Stimulated activated effector memory CD8-positive, alpha-beta T cell treated with anti-CD3 and anti-CD28 coated beads, Interleukin-12 subunit alpha, Interleukin-12 subunit beta, amount 100 ng/mL, for 72 hours (primary cell): ENCODE measurements around the gene KRTAP12-2.
"Not testable (repeated sequence)": the region's sequence is repeated elsewhere in the genome, so short reads cannot be mapped to it uniquely, and the experiment has no call there.

ENCODE experiments used
- ATAC-seq: fragments of 150-1000 bp; cut with Tn5 transposase; 2 replicates; pipeline ENCODE4 v1.10.0; 2021
- DNase-seq, 2 donors: peaks; one replicate each; pipeline ENCODE4 v3.0.0; 2021 to 2022; ENCODE audit warnings: low spot score in 2 of 2
- H3K27ac Mint-ChIP-seq: one replicate; pipeline ENCODE4 v1.8.0; 2022; ENCODE audit warnings: mild to moderate bottlenecking, mixed read lengths
- H3K36me3 Mint-ChIP-seq: one replicate; pipeline ENCODE4 v1.8.0; 2022; ENCODE audit warnings: mild to moderate bottlenecking, mixed read lengths
- H3K4me1 Mint-ChIP-seq: one replicate; pipeline ENCODE4 v1.8.0; 2022; ENCODE audit warnings: mixed read lengths
- H3K4me3 Mint-ChIP-seq: one replicate; pipeline ENCODE4 v1.8.0; 2022; ENCODE audit warnings: mild to moderate bottlenecking, mixed read lengths
- H3K9me3 Mint-ChIP-seq: one replicate; pipeline ENCODE4 v1.8.0; 2022; ENCODE audit warnings: mixed read lengths

The KRTAP12-2 gene

DNA sequence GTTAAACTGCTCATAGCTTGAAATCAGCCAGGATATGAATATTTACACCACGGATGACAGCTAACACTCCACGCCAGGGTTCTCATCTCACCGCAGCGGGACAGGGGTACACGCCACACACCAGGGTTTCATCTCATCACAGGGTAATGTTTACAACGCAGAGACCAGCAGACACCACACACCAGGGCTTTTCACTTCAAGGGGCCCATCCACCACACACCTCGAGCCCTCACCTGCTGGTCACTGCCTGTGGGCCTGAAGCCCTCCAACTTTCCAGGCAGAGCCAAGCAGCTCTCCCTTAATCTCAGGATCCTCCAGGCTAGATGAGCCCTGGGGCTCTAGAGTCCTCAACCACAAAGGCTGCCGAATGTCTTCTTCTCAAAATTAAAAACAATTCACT is 28.9 kb upstream of the KRTAP12-2 start:
- no peak for ATAC-seq
- Mint-ChIP-seq H3K4me3 (no peak overlapping the region), H3K27ac (no peak overlapping the region), H3K4me1 (peaks cover 44% of the 10 kb centered on the region), H3K9me3 (peaks cover 14% of the 10 kb centered on the region), H3K36me3 (no peaks in the 10 kb centered on the region)
- DNase-seq = no peak

DNA sequence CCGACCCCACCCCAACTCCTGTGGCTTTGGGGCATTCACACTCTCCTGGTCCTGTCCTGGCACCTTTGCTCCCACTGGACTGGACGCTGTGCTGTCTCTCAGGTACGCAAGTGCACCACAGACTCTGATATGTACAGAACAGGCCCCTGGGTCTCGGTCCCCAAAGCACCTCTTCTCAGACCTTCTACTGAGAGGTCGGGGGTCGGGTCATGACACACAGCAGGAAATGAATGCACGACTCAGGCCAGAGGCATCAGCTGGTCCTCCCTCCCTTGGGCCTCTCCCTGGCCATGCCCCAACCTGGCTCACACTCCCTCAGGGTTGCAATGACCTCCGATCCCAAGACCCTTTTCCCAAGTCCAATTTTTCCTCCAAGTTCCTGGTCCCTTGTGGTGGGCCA is 28.5 kb upstream of the KRTAP12-2 start:
- no peak for ATAC-seq
- Mint-ChIP-seq H3K9me3 (peaks cover 14% of the 10 kb centered on the region), H3K27ac (peak overlapping the region; percentile 46), H3K4me1 (peaks cover 44% of the 10 kb centered on the region), H3K36me3 (no peaks in the 10 kb centered on the region), H3K4me3 (no peak overlapping the region)
- peak in 1 of 2 donors; percentile 38 for DNase-seq

DNA sequence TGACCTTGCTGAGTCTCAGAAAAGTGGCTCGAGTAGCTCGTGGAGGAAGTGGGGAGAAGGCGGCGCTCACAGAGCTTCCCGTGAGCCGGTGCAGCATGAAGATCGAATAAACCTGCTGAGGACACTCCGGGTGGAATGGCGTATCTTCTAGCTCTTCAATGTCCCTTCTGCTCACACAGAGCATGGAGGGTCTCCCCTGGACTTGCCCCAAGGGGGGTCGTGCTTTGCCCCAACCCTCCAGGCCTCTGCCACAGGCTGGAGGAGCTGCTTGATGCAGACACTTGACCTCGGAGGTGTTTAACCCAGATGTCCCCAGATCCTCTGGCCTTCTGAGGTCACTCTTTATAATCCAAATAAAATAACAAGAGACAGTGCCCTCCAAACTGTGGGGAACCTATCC is 28.0 kb upstream of the KRTAP12-2 start:
- Mint-ChIP-seq H3K27ac (peak overlapping the region; percentile 46), H3K36me3 (no peaks in the 10 kb centered on the region), H3K4me3 (no peak overlapping the region), H3K4me1 (peaks cover 44% of the 10 kb centered on the region), H3K9me3 (peaks cover 14% of the 10 kb centered on the region)
- ATAC-seq (no peak), DNase-seq (peak in 1 of 2 donors; percentile 45)

DNA sequence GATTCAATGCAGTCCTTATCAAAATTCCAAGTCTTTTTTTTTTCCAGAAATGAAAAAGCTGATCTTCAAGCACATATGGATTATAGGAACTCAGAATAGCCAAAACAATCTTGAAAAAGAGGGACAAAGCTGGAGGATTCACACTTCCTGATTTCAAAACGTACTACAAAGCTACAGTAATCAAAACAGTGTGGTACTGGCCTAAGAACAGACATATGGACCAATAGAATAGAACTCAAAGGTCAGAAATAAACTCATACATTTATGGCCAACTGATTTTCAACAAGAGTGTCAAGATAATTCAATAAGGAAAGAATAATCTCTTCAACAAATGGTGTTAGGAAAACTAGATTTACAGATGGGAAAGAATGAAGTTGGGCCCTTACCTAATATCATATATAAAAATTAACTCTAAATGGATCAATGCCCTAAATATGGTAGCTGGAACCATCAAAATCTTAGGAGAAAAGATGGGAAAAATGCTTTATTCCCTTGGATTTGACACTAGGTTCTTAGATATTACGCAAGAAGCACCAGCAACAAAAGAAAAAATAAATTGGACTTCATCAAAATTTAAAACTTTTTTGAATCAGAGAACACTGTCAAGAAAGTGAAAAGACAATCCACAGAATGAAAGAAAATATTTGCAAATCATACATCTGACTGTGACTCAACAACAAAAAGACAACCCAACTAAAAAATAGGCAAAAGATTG is 26.2 kb upstream of the KRTAP12-2 start:
- DNase-seq (no peak), ATAC-seq (no peak)
- no peak overlapping the region for H3K4me3 Mint-ChIP-seq
- no peak overlapping the region for H3K27ac Mint-ChIP-seq
- H3K36me3 Mint-ChIP-seq = no peaks in the 10 kb centered on the region
- peaks cover 38% of the 10 kb centered on the region for H3K4me1 Mint-ChIP-seq
- H3K9me3 Mint-ChIP-seq = peaks cover 14% of the 10 kb centered on the region

DNA sequence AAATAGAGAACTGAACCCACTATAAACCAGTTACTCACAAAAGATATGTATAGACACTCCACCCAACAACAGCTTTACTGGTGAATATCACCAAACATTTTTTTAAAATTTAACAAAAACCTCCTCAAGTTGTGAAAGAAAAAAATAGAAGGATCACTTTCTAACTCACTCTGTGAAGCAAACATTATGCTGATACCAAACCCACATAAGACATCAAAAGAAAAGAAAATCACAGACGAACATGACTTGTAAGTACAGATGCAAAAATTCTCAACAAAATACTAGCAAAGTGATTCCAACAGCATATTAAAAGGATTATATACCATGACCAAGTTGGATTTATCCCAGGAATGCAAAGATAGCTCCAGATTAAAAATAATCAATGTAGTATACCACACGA is 25.0 kb upstream of the KRTAP12-2 start:
- Mint-ChIP-seq H3K4me3 (no peak overlapping the region), H3K36me3 (no peaks in the 10 kb centered on the region), H3K9me3 (peaks cover 14% of the 10 kb centered on the region), H3K4me1 (peaks cover 30% of the 10 kb centered on the region), H3K27ac (no peak overlapping the region)
- DNase-seq = no peak
- ATAC-seq = no peak

DNA sequence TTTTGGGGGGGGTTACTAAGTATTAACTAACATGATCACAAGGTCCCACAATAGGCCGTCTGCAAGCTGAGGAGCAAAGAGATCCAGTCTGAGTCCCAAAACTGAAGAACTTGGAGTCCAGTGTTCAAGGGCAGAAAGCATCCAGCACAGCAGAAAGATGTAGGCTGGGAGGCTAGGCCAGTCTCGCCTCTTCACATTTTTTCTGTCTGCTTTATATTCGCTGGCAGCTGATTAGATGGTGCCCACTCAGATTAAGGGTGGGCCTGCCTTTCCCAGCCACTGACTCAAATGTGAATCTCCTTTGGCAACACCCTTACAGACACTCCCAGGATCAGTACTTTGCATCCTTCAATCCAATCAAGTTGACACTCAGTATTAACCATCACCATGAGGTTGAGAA is 23.0 kb upstream of the KRTAP12-2 start:
- H3K4me1 Mint-ChIP-seq = peaks cover 22% of the 10 kb centered on the region
- not testable (repeated sequence) for H3K4me3 Mint-ChIP-seq, H3K36me3 Mint-ChIP-seq, H3K27ac Mint-ChIP-seq, ATAC-seq
- peaks cover 14% of the 10 kb centered on the region for H3K9me3 Mint-ChIP-seq
- DNase-seq = peak in 1 of 2 donors; percentile 25

DNA sequence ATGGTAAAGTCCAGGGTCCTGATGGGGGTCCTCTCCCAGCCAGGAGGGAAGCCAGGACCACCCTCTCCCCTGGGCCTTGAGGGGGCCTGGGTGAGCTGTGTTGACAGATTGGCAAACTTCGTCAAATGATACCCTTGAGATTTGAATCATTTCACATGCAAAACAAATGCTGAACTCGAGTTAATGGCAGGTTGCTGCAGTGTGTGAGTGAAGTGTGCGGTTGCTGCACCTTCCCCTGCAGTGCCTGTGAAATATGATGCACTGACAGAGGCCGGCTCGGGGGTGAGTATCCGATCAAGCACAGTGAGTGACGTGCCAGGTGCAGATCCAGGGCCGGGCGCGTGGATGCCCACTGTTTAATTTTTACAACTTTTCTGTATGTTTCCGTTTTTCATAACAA is 20.9 kb upstream of the KRTAP12-2 start:
- DNase-seq = no peak
- no peak for ATAC-seq
- Mint-ChIP-seq H3K9me3 (peaks cover 5% of the 10 kb centered on the region), H3K4me3 (no peak overlapping the region), H3K36me3 (no peaks in the 10 kb centered on the region), H3K4me1 (peaks cover 16% of the 10 kb centered on the region), H3K27ac (no peak overlapping the region)

DNA sequence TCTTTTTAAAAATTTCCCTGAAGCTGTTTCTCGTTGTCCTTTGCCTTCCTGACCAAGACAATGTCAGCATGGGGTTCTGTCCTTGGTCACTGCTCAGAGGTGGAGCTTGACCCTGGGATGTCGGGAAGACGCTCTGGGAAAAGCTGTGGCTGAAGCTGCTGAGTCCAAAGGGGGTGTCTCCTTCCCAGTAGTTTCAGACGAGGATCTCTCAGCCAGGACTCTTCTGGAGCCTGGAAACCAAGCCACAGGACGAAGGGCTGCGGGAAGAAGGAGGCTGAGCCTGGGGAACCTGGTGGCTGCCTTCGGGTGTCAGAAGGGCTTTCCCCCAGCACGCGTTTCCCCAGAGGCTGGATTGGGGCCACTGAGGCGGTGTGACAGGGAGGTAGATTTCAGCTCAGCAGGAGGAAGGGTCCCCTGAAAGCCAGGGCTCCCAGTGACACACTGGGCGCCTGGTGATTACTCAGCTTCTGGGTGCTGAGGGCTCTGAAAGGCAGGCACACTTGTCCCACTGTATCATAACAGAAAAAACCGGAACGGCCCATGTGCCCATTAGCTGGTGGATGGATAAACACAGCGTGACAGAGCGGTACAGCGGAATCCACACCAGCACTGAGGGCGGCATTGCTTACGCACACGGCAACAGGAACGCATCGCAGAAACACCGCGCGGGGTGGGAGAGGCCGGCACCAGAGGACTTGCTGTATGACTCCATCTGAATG is 20.3 kb upstream of the KRTAP12-2 start:
- Mint-ChIP-seq H3K4me3 (no peak overlapping the region), H3K36me3 (no peaks in the 10 kb centered on the region), H3K4me1 (peaks cover 16% of the 10 kb centered on the region), H3K9me3 (no peaks in the 10 kb centered on the region), H3K27ac (peak overlapping the region; percentile 68)
- no peak for DNase-seq
- ATAC-seq = no peak

DNA sequence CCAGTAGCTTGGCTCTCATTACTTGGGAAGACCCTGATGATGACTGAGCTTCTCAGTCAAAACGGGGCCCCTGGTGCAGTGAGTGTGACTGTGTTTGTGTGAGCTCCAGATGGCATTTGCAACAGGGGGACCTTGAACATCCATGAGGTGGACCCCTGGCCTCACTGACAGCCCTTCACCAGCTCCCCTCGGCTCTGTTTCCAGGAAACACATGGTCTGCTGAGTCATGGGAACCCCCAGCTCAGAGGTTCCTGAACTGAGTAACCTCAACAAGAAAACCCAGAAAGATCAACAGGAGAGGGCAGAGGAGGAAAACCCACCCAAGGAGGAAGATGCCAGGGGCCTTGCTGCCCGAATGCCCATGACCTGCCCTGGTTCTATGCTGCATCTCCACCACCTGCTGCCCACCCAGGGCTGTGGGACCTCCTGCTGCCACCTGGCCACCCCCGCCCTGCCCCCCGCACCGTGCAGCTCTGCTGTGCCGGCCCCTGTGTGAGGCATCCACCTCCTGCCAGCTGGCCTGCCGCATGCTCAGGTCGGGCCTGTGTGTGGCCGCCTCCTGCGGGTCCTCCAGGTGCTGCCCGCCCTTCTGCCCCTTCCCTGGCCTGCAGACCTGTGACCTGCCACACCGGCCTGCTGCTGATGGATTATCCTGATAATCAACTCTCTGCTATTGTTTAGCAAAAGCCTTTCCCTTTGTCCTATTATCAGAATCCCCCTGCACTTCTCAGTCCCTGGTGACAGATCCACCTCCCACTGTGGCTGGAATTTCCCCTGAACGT is 19.5 kb upstream of the KRTAP12-2 start:
- DNase-seq = peak in 1 of 2 donors; percentile 34

DNA sequence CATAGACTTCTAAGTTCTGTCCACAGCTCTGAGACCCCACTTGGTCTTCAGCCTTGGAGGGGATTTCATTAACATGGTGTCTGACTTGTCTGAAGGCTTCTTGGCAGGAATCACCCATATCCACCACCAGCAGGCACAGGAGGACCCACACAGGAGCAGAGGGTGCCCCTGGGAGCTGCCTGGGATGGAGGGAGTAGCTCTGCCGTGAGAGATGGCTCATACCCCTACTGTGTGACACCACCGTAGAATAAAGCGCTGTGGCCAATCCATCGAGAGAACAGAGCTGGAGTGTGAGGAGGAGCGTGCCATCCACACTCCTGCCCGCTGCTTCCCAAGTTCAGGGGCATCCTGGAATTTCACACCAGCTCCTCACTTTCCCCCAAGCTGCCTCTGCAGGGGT is 18.3 kb upstream of the KRTAP12-2 start:
- H3K9me3 Mint-ChIP-seq, H3K27ac Mint-ChIP-seq, H3K36me3 Mint-ChIP-seq, H3K4me3 Mint-ChIP-seq, ATAC-seq: not testable (repeated sequence)
- H3K4me1 Mint-ChIP-seq = peaks cover 16% of the 10 kb centered on the region
- DNase-seq = peak in 1 of 2 donors; percentile 39

More for the DNA sequence above, 19.5 kb upstream of the KRTAP12-2 start:
- ATAC-seq = peak; percentile 62
- H3K36me3 Mint-ChIP-seq = no peaks in the 10 kb centered on the region
- H3K9me3 Mint-ChIP-seq = no peaks in the 10 kb centered on the region
- H3K4me3 Mint-ChIP-seq = no peak overlapping the region
- peaks cover 16% of the 10 kb centered on the region for H3K4me1 Mint-ChIP-seq
- H3K27ac Mint-ChIP-seq = peak overlapping the region; percentile 68

DNA sequence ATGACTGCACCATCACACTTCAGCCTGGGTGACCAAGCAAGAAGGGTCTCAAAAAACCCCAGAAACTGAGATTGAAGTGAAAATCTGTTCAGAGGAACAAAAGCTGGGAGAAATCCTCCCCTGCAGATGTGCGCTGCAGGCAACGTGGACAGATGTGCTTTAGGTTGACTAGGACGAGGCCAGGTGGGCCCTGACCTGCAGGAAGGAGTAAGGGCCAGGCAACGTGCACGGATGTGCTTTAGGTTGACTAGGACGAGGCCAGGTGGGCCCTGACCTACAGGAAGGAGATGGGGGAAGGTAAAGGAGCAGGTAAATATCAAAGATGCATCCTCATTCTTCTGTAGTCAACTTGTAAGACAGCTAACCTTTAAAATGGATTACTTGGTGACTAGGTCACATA is 17.8 kb upstream of the KRTAP12-2 start:
- peak in 1 of 2 donors; percentile 44 for DNase-seq
- no peak for ATAC-seq
- Mint-ChIP-seq H3K9me3 (no peaks in the 10 kb centered on the region), H3K4me3 (no peak overlapping the region), H3K27ac (no peak overlapping the region), H3K4me1 (peaks cover 16% of the 10 kb centered on the region), H3K36me3 (no peaks in the 10 kb centered on the region)

DNA sequence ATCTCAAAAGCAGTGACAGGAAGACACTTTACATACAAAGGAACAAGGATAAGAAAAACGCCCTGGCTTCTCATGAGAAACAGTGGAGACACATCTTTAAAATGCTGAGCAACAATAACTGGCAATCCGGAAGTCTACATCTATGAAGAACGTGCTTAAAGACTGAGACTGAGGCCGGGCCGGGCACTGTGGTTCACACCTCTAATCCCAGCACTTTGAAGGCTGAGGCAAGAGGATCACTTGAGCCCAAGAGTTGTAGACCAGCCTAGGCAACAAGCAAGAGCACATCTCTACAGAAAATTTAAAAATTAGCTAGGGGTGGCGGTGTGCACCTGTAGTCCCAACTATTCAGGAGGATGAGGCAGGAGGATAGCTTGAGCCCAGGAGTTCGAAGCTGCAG is 17.4 kb upstream of the KRTAP12-2 start:
- H3K27ac Mint-ChIP-seq = no peak overlapping the region
- no peaks in the 10 kb centered on the region for H3K9me3 Mint-ChIP-seq
- H3K4me3 Mint-ChIP-seq = no peak overlapping the region
- H3K36me3 Mint-ChIP-seq = no peaks in the 10 kb centered on the region
- ATAC-seq (no peak), DNase-seq (no peak)
- peaks cover 16% of the 10 kb centered on the region for H3K4me1 Mint-ChIP-seq

DNA sequence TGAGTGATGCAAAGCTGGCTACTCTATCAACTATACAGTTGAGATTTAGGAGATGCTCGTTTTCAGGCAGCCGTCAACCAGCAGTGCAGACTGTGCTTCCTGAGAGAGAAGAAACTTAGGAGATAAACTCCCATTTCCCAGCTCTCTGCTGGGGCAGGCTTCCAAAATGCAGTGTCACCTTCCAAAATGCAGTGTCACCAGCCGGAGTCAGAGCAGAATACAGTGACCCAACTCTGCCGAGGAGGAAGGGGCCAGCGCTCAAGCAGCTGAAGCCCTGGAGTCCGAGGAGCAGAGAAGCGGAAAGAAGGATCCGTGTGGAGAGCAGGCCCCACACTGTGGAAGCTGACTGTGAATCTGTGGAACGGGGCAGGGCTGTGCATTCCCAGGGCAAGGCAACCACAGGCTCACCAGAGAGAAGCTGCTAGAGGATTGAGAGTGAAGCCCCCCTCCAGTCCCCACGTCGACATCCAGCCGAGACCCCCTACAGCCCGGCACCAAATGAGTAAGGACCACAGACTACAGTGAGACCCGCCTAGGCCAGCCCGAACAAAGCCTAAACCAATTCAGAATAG is 15.9 kb upstream of the KRTAP12-2 start:
- H3K4me1 Mint-ChIP-seq = peaks cover 16% of the 10 kb centered on the region
- no peak overlapping the region for H3K4me3 Mint-ChIP-seq
- no peak overlapping the region for H3K27ac Mint-ChIP-seq
- no peaks in the 10 kb centered on the region for H3K9me3 Mint-ChIP-seq
- no peak for DNase-seq
- ATAC-seq = no peak
- H3K36me3 Mint-ChIP-seq = no peaks in the 10 kb centered on the region

DNA sequence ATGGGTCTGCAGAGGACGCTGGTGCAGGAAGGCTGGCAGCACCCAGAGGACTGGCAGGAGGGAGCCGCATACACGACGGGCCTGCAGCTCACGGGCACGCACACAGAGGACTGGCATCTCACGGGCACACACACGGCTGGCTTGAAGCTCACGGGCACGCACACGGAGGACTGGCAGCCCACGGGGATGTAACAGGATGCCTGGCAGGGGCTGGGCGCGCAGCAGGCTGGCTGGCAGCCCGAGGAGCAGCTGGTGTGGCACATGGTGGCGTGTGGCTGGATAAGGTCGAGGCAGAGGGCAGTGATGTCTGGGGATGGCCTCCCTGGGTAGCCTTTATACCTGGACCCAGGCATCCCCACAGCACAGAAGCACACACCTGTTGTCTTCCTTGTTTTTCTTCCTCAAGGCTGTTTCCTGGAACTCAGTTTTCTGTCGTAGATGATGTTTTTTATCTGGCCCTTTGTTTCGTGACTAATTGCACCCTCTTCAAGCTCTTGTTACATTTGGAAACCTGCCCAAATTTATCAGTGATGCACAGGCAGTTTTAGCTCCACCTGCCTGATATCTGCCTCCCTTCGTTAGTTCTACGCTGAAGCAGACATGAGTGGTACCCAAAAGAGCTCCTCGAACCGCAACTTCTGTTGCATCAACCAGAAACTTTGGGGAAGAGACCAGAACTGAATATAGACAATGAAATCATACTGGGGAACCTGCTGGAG is 15.3 kb upstream of the KRTAP12-2 start, which contains the start of gene KRTAP12-1:
KRTAP12-1 (minus strand) TSS at position 303 of the 719 bp plus-strand sequence; CDS start at position 263, 40 bp downstream.
- Mint-ChIP-seq H3K4me1 (peaks cover 15% of the 10 kb centered on the region), H3K27ac (no peak within 1 kb of the TSS), H3K36me3 (no peaks in the 10 kb centered on the region), H3K4me3 (no peak within 1 kb of the TSS), H3K9me3 (no peaks in the 10 kb centered on the region)
- DNase-seq (peak in 1 of 2 donors; percentile 28), ATAC-seq (no peak)
